BE2C (cell line): ENCODE results near the gene GUSB.
"Not testable (repeated sequence)": the region's sequence is repeated elsewhere in the genome, so short reads cannot be mapped to it uniquely, and the experiment has no call there.

ENCODE experiments used
- DNase-seq: peaks from one replicate; pipeline ENCODE4 v3.0.0-alpha.2; 2020
- H3K27me3 ChIP-seq: fragments of 250-450 bp; sonication (Bioruptor Pico); 2 replicates; pipeline ENCODE4 v1.5.1; 2020; ENCODE audit warnings: mild to moderate bottlenecking
- H3K36me3 ChIP-seq: fragments of 250-450 bp; sonication (Bioruptor Pico); 2 replicates; pipeline ENCODE4 v1.5.1; 2020; ENCODE audit warnings: mild to moderate bottlenecking
- H3K4me1 ChIP-seq: fragments of 250-450 bp; sonication (Bioruptor Pico); 2 replicates; pipeline ENCODE4 v1.5.1; 2020
- H3K4me3 ChIP-seq: 2 replicates; pipeline ENCODE4 v1.5.1; 2011; ENCODE audit warnings: low read depth, low read length
- H3K9me3 ChIP-seq: fragments of 250-450 bp; sonication (Bioruptor Pico); 2 replicates; pipeline ENCODE4 v1.5.1; 2020
- TF ChIP-seq, protein P1 (sequence below): IDR thresholded peaks from 2 replicates; pipeline ENCODE4 v1.5.1; 2012; ENCODE audit warnings: mild to moderate bottlenecking, low read depth, low read length

The GUSB gene

DNA sequence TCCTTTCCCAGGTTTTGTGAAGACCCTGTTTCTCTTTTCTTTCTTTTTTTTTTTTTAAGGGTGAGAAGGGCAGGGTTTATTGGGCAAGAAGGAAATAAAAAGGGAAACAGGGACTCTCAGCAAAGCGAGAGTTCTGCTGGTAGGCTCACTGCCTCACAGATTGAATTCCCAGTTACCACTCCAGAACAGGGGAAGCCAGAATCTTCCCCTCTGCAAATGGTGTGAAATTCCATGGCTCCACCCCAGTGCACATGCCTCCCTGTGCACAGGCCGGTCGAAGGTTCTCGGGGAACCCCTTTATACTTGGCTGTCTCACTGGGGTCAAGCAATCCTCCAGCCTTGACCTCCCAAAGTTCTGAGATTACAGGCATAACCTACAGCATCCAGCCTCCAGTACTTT is 10.5 kb upstream of the GUSB start:
- no peak for DNase-seq
- Histone ChIP-seq H3K9me3 (no peaks in the 10 kb centered on the region), H3K27me3 (no peaks in the 10 kb centered on the region), H3K4me1 (no peaks in the 10 kb centered on the region), H3K4me3 (no peak overlapping the region), H3K36me3 (no peaks in the 10 kb centered on the region)
- TF ChIP-seq, protein P1, sequence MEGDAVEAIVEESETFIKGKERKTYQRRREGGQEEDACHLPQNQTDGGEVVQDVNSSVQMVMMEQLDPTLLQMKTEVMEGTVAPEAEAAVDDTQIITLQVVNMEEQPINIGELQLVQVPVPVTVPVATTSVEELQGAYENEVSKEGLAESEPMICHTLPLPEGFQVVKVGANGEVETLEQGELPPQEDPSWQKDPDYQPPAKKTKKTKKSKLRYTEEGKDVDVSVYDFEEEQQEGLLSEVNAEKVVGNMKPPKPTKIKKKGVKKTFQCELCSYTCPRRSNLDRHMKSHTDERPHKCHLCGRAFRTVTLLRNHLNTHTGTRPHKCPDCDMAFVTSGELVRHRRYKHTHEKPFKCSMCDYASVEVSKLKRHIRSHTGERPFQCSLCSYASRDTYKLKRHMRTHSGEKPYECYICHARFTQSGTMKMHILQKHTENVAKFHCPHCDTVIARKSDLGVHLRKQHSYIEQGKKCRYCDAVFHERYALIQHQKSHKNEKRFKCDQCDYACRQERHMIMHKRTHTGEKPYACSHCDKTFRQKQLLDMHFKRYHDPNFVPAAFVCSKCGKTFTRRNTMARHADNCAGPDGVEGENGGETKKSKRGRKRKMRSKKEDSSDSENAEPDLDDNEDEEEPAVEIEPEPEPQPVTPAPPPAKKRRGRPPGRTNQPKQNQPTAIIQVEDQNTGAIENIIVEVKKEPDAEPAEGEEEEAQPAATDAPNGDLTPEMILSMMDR = no peak

DNA sequence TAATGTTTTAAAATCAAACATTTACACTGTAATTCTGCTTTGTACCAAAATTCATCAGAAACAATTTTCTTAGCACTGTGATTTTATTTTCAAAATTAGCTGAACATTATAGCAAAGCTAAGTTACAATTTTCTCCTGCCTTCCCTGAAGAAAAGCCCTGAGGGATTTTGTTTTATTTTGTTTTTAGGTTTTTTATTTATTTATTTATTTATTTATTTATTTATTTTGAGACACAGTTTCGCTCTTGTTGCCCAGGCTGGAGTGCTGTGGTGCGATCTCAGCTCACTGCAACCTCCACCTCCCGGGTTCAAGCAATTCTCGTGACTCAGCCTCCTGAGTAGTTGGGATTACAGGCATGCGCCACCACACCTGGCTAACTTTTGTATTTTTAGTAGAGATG is 9.8 kb upstream of the GUSB start:
- not testable (repeated sequence) for H3K27me3 ChIP-seq, H3K36me3 ChIP-seq, H3K4me3 ChIP-seq, DNase-seq, H3K4me1 ChIP-seq, H3K9me3 ChIP-seq

DNA sequence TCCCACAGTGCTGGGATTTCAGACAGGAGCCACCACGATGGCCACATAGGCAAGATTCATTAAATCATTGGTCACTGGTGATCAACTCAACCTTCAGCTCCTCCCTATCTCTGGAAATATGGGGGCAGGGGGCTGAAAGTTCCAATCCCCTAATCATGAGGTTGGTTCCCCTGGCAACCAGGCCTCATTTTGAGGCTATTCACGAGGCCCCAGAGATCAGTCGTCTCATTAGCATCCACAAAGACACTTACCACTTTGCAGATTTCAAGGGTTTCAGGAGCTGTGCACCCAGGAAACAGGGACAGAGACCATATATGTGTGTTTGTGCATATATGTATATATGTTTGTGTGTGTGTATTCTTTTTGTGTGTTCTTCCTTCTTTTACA is 7.7 kb upstream of the GUSB start:
- TF ChIP-seq, protein P1 = no peak

DNA sequence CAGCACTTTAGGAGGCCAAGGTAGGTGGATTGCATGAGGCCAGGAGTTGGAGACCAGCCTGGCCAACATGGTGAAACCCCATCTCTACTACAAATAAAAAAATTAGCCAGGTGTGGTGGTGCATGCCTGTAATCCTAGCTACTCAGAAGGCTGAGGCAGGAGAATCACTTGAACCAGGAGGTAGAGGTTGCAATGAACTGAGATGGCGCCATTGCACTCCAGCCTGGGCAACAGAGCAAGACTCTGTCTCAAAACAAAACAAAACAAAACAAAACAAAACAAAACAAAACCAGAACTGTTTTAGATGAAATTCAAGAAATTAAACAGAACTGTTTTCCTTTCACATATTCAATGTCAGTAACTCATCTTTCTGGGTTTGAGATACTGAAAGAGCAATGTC is 6.5 kb upstream of the GUSB start:
- H3K4me3 ChIP-seq, H3K27me3 ChIP-seq, DNase-seq, H3K9me3 ChIP-seq, H3K4me1 ChIP-seq, H3K36me3 ChIP-seq: not testable (repeated sequence)

More for the DNA sequence above, 7.7 kb upstream of the GUSB start:
- Histone ChIP-seq H3K9me3 (no peaks in the 10 kb centered on the region), H3K4me1 (no peaks in the 10 kb centered on the region), H3K27me3 (no peaks in the 10 kb centered on the region), H3K4me3 (no peak overlapping the region), H3K36me3 (no peaks in the 10 kb centered on the region)
- DNase-seq = no peak

DNA sequence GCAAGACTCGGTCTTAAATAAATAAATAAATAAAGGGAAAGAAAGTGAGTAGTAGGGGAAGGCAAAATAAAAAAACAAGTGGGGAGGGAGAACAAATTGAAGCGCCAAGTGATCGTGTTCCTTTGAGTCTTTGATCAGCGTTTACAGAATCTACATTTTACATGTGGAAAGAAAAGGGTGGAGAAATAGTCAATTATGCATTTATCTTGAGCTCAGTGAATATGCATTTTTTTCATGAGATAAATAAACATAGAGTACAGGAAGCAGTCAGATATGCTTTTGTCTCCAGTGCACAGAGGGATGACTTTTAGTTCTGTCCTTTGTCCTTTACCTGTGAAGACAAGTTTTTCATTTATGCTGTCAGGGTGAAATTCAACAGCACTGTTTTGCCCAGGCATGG is 6.1 kb upstream of the GUSB start:
- Histone ChIP-seq H3K4me3 (no peak overlapping the region), H3K27me3 (no peaks in the 10 kb centered on the region), H3K9me3 (no peaks in the 10 kb centered on the region), H3K4me1 (no peaks in the 10 kb centered on the region), H3K36me3 (no peaks in the 10 kb centered on the region)
- DNase-seq = no peak
- TF ChIP-seq, protein P1 = no peak

DNA sequence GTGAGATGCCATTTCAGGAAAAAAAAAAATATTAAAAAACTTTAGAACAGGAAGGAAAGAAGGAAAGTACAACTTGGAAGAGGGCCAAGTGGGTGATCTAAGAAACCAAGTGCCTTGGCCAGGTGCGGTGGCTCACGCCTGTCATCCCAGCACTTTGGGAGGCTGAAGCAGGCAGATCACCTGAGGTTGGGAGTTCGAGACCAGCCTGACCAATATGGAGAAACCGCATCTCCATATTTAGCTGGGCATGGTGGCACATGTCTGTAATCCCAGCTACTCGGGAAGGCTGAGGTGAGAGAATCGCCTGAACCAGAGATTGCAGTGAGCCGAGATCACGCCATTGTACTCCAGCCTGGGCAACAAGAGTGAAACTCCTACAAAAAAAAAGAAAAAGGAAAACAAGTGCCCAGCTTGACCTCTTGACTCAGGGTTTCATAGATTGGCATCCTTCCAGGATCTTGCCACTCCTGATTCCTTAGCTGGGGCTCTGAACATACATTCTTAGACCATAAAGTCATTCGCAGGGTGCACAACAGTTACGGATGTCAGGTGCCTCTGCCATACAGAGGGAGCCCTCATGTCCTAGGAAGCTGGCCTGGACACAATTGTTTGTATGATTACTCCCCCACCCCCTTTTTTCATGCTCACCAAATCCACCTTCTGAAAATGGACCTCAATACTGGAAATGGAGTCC is 2.1 kb upstream of the GUSB start:
- H3K4me3 ChIP-seq = no peak overlapping the region
- H3K9me3 ChIP-seq = no peaks in the 10 kb centered on the region
- H3K36me3 ChIP-seq = peaks cover 13% of the 10 kb centered on the region
- DNase-seq = no peak
- TF ChIP-seq, protein P1 = no peak
- H3K4me1 ChIP-seq = peaks cover 2% of the 10 kb centered on the region; the same call in 1 of the 2 replicates
- H3K27me3 ChIP-seq = no peaks in the 10 kb centered on the region

DNA sequence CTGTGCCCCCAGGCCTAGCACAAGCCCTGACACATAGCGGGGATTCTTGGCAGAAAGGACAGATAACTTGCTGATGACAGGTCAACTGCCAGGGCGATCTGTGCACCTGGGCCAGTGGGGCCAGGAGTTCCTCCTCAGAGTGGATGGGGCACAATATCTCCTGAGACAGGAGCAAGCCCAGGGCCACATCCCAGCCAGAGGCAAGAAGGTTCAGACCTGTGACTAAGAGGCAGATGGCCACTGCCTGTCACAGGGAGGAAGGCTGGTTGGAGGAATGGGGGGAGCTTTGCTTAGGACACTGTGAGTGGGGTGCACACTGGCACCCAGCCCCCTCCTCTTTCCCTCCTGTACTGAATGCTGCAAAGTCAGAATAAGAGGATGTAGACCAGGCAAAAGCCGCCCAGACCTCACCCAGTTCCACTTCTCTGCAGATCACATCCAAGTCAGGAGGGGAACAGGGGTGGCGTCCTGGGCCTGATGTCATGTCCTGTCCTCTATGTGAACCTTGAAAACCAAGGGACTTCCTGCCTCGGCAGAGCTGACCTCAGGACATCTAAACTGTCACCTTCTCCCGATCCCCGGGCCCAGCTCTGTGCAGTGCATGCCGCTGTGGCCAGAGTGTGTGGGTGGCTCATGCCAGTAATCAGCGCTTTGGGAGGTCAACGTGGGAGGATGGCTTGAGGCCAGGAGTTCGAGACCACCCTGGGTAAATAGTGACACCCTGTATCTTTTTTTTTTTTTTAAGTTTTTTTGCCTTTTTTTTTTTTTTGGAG is 1.3 kb downstream of the GUSB start:
- peak overlapping the region; percentile 78 for H3K4me3 ChIP-seq
- H3K27me3 ChIP-seq = no peaks in the 10 kb centered on the region
- H3K9me3 ChIP-seq = no peaks in the 10 kb centered on the region
- no peak for DNase-seq
- peaks cover 2% of the 10 kb centered on the region; the same call in 1 of the 2 replicates for H3K4me1 ChIP-seq
- H3K36me3 ChIP-seq = peaks cover 32% of the 10 kb centered on the region
- TF ChIP-seq, protein P1 = no peak
